ENCODE data around the gene FHDC1.

FHDC1 gene

DNA sequence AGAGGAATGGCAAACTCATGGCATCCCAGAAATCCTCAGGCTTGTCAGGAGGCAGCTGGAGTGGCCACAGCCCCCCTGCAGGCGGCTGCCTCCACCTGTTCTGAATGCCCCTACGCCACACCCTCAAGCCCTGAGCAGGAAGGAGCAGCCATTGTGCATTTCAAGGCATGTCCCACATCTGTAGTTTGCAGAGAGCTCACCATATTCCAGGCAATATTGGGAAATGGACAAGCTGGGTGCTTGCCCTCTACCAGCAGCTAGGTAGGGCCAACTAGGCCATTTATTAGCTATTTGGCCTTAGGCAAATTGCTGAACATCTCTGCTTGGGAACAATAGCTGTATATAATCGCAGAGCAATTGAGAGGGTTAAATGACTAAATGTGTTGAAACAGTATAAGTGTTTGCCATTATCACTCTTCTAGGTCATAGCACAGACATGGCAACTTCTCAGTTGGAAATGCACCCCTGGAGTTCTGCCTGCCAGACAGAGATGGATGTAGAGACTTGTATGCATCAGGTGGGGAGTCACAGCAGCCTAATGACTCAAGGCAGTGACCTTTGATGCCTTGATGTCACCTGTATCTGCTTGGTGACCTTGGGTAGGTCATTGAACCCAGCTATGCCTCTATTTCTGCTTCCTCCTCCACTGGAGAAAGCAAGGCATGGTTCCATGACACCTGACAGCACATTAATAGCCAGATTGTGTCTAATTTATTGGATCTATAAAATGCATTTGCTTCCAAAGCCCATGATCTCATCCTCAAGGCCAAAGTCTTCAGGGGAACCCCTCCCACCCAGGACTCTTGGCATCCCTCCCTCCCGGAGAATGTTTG lies 52.8 kb downstream of the FHDC1 start:
- H3K9me3 ChIP-seq: no peaks in the 10 kb centered on the region
- DNase-seq (ENCODE audit: low spot score in 2 of 2): no peak
- no peak overlapping the region for H3K4me3 ChIP-seq
- H3K36me3 ChIP-seq (replicated peaks): no peaks in the 10 kb centered on the region
- no peaks in the 10 kb centered on the region for H3K4me1 ChIP-seq
- no peaks in the 10 kb centered on the region for H3K27me3 ChIP-seq (ENCODE audit: low read depth)
- in situ Hi-C loops (cut with MboI; ENCODE audit: low sequenced_read_pairs): no loop called here

DNA sequence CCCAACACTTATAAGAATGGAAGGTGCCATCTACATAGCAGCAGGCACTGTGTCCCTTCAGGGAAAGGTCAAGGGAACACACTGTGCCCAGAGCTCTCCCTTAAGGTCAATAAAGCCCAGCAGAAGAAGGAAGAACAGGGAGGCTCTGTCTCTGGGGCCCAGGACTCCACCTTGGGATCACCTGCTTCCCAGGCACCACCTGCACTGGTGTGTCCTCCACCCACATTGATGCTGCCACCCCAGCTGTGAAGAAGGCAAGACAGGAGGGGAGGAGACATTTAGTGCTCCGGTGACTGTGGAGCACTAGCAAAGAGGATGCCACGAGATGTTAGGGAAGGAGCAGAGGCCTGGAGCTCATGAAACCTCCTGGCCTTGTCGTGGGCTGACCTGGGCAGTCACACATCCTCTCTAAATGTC lies 53.4 kb downstream of the FHDC1 start:
- H3K27me3 ChIP-seq (ENCODE audit: low read depth): no peaks in the 10 kb centered on the region
- H3K4me1 ChIP-seq: no peaks in the 10 kb centered on the region
- no peak overlapping the region for H3K4me3 ChIP-seq
- no peaks in the 10 kb centered on the region for H3K9me3 ChIP-seq
- DNase-seq (ENCODE audit: low spot score in 2 of 2): no peak
- in situ Hi-C loops (cut with MboI; ENCODE audit: low sequenced_read_pairs): no loop called here
- no peaks in the 10 kb centered on the region for H3K36me3 ChIP-seq (replicated peaks)

DNA sequence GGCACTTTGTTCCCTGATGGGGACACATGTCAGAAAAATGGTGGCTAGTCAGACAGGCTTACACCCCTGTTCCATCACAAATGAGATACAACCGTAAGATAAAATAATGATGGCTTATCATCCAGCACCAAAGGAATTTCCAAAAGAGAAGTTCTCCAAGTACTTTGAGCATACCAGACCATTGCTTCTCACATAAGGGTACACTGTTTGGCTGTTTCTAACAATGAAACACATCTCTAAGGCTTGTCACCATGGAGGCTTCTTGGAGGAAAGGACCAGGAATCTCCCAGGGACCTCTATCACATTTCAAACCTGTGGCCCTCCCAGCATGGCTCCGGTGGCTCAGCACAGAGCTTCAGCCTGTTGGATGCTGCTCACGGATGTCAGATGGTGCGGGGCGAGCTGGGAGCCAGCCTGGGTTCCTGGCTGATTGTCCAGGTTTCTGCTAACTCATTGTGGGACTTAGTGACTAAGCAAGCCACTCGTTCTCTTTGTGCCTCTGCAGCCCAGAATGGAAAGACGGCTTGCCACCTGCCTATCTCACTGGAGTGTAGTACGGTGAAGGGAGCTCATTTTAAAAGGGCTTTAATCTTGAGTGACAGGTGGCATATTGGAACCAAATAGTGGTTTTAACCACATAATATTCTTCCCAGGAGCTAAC lies 54.5 kb downstream of the FHDC1 start:
- H3K27me3 ChIP-seq (ENCODE audit: low read depth): no peaks in the 10 kb centered on the region
- no peaks in the 10 kb centered on the region for H3K4me1 ChIP-seq
- in situ Hi-C loops (cut with MboI; ENCODE audit: low sequenced_read_pairs): no loop called here
- no peak overlapping the region for H3K4me3 ChIP-seq
- H3K36me3 ChIP-seq (replicated peaks): no peaks in the 10 kb centered on the region
- no peaks in the 10 kb centered on the region for H3K9me3 ChIP-seq
- DNase-seq (ENCODE audit: low spot score in 2 of 2): no peak

DNA sequence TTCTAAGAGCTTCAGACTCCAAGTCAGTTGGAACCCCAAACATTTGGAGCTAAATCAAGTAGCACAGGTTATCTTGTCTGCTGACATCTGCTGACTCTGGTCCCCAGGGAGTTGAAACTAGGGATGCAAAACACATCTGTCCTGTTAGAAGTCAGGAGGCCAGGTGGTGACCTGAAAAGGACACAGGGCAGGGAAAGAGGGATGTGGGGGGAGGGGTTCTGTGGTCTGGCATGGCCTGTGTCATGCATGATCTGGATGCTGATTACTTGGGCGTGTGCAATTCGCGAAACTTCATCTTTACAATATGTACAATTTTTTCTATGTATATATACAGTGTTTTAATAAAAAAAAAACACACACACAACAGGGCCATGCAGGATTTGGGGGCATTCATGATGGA lies 55.3 kb downstream of the FHDC1 start:
- H3K4me1 ChIP-seq: no peaks in the 10 kb centered on the region
- H3K27me3 ChIP-seq (ENCODE audit: low read depth): no peaks in the 10 kb centered on the region
- no peaks in the 10 kb centered on the region for H3K9me3 ChIP-seq
- H3K36me3 ChIP-seq (replicated peaks): no peaks in the 10 kb centered on the region
- in situ Hi-C loops (cut with MboI; ENCODE audit: low sequenced_read_pairs): no loop called here
- H3K4me3 ChIP-seq: no peak overlapping the region
- DNase-seq (ENCODE audit: low spot score in 2 of 2): no peak

DNA sequence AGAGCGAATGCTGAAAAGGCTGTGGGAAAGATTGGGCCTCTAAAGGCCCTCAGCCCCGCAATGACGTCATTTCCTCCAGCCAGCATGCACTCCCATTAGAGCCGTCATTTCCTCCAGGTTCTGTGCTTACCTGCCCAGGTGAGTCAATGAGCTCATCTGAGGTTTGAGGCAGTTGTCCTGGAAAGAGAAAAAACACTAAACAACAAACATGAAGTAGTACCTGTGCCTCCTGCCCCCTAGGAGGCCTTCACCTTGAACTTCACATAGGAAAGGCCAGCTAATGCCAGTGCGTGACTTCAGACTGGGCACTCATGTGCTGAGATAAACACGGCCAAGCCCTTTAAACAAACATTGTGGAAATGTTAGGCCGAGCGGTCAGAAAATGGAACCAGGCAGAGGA lies 55.9 kb downstream of the FHDC1 start:
- Histone ChIP-seq H3K4me1 (no peaks in the 10 kb centered on the region), H3K27me3 (ENCODE audit: low read depth) (no peaks in the 10 kb centered on the region), H3K9me3 (no peaks in the 10 kb centered on the region), H3K36me3 (replicated peaks) (no peaks in the 10 kb centered on the region), H3K4me3 (no peak overlapping the region)
- DNase-seq (ENCODE audit: low spot score in 2 of 2): no peak
- in situ Hi-C loops (cut with MboI; ENCODE audit: low sequenced_read_pairs): no loop called here

DNA sequence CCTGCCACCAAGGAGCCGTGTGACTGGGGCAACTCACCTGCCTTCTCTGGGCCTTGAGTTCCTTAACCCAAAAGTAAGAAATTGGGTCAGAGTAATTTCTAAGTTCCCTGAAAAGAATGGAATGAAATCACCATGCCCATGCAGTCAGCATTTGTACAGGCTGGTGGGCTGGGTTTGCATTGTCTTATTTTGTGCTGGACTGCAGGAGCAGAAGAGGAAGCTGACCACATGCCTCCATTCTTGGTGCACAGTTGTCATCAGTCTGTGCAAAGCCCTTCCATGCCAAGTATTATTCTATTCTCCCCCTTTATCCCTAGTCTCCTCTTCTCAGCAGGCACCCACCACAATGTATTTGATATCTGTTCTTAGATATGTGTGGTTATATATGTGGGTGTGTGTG lies 56.3 kb downstream of the FHDC1 start:
- Histone ChIP-seq H3K4me1 (no peaks in the 10 kb centered on the region), H3K27me3 (ENCODE audit: low read depth) (no peaks in the 10 kb centered on the region), H3K4me3 (no peak overlapping the region), H3K9me3 (no peaks in the 10 kb centered on the region), H3K36me3 (replicated peaks) (no peaks in the 10 kb centered on the region)
- in situ Hi-C loops (cut with MboI; ENCODE audit: low sequenced_read_pairs): no loop called here
- no peak for DNase-seq (ENCODE audit: low spot score in 2 of 2)

DNA sequence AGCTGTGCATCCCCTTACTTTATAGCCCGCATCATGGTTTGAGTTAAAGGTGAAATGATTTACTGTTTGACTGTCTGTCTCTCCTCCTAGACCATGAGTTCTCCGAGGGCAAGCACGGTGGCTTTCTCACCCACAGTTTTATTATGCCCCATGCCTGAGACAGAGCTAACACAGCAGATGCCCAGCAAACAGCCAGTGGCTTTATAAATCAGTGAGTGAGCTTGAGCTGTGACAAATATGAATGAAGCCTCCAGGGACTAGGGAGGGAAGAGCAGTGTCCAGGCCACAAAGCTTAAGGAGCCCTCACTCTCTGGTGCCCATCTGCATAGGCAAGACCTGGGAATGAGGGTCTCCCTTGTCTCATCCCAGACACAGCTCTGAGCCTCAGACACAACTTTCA lies 57.9 kb downstream of the FHDC1 start:
- no peak overlapping the region for H3K4me3 ChIP-seq
- H3K9me3 ChIP-seq: no peaks in the 10 kb centered on the region
- no peaks in the 10 kb centered on the region for H3K4me1 ChIP-seq
- in situ Hi-C loops (cut with MboI; ENCODE audit: low sequenced_read_pairs): no loop called here
- H3K36me3 ChIP-seq (replicated peaks): no peaks in the 10 kb centered on the region
- no peak for DNase-seq (ENCODE audit: low spot score in 2 of 2)
- no peaks in the 10 kb centered on the region for H3K27me3 ChIP-seq (ENCODE audit: low read depth)

DNA sequence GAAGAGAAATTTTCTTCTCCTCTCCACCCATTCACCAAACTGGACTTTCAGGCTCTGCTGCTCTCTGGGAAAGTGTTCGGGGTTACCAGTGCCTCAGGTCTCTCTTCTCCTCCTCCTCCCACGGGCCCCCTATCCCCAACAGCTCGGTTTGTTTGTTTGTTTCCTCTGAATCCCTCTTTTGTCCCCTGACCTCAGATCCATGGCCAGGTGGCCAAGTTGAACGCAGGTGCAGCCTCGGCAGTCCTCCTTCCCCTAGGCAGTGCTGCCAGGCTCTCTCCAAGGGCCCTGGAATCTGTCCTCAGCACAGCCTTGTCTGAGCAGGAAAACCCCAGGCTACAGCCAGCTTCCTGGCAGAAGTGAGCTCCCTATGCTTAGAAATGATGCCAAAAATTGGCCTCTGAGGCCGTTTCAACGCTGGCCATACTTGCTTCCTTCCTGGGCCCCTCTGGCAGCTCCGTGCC lies 60.0 kb downstream of the FHDC1 start:
- H3K4me1 ChIP-seq: no peaks in the 10 kb centered on the region
- no peaks in the 10 kb centered on the region for H3K9me3 ChIP-seq
- H3K4me3 ChIP-seq: no peak overlapping the region
- H3K36me3 ChIP-seq (replicated peaks): no peaks in the 10 kb centered on the region
- in situ Hi-C loops (cut with MboI; ENCODE audit: low sequenced_read_pairs): no loop called here
- no peak for DNase-seq (ENCODE audit: low spot score in 2 of 2)
- no peaks in the 10 kb centered on the region for H3K27me3 ChIP-seq (ENCODE audit: low read depth)

DNA sequence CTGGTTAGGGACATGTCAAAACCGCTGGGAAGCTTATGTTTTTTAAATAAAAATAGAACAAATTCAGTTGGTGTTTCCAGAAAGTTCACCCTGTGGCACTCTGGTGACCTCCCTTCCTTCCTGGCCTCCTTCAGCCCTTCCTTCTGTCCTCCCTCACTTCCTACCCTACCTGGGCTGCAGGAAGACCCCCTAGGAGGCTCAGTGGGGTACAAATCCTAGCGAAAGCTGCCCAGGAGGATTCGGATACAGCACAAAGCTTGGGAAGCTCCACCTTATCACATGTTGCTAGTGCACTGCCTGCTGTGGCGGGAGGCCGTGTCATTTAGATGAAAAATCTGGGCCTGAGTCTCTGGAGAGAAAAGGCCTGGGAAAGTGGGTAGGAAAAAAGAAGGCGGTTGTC lies 60.5 kb downstream of the FHDC1 start:
- Histone ChIP-seq H3K9me3 (no peaks in the 10 kb centered on the region), H3K4me3 (no peak overlapping the region), H3K4me1 (no peaks in the 10 kb centered on the region), H3K36me3 (replicated peaks) (no peaks in the 10 kb centered on the region), H3K27me3 (ENCODE audit: low read depth) (no peaks in the 10 kb centered on the region)
- in situ Hi-C loops (cut with MboI; ENCODE audit: low sequenced_read_pairs): no loop called here
- DNase-seq (ENCODE audit: low spot score in 2 of 2): no peak

DNA sequence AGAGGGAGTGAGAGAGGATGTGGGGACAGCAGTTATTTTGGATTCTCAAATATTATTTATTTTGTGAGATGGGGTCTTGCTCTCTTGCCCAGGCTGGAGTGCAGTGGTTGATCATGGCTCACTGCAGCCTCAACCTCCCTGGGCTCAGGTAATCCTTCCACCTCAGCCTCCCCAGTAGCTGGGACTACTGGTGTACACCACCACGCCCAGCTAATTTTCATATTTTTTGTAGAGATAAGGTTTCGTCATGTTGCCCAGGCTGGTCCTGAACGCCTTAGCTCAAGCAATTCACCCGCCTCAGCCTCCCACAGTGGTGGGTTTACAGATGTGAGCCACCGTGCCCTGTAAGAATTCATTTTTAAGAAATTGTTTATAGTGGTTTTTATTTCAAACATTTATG lies 61.2 kb downstream of the FHDC1 start:
- Histone ChIP-seq H3K4me3 (no peak overlapping the region), H3K27me3 (ENCODE audit: low read depth) (no peaks in the 10 kb centered on the region), H3K36me3 (replicated peaks) (no peaks in the 10 kb centered on the region), H3K4me1 (no peaks in the 10 kb centered on the region), H3K9me3 (no peaks in the 10 kb centered on the region)
- in situ Hi-C loops (cut with MboI; ENCODE audit: low sequenced_read_pairs): no loop called here
- DNase-seq (ENCODE audit: low spot score in 2 of 2): no peak

DNA sequence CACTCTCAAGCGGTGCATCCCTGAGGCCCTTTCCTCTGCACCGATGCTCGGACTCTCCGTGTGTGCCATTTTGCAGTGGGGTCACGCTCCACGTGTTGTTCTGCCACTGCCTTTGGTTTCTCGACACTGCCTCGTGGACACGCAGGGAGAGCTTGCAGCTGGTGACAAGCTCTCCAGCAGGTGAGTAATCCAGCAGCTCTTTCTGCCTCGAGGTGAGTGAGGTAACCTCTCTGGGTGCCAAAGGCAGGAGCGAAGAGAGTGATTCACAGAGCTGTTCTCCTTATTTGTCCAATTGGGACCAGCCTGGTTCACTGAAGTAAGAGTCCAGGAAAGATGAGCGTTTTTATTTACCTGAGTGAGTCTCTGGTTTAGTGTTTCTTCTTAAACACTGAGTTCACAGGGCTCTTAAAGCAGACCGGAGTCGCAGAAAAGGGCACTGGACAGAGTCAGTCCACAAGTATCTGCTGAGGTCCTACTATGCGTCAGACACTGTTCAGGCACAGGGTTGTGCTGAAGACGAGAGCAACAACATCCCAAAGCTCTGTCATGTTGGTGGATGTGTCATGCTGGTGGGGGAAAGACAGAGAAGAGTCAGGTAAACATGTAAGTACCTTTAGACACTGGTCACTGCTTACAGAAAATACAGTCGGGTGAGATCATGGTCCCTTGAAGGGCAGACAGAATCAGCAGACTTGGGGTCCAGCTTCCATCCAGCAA lies 61.8 kb downstream of the FHDC1 start:
- in situ Hi-C loops (cut with MboI; ENCODE audit: low sequenced_read_pairs): no loop called here

DNA sequence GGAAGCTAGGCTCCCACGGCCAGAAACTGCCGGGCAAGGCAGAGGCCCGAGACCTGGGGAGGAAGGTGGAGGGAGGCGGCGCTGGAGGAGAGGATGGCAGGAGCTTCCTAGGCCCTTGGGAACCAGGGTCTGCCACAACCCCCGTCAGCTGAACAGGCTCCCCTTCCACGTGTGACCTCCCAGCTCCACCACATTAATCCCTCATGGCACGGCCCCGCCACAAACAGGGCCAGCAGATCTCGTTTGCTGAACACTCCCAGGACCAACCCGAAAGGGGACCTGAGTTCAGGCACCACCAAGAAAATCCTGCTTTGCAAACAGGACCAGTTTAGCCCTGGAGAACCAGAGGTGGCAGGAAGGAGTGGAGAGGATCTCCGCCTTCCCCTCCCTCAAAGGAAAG lies 62.7 kb downstream of the FHDC1 start:
- Histone ChIP-seq H3K27me3 (ENCODE audit: low read depth) (no peaks in the 10 kb centered on the region), H3K4me1 (no peaks in the 10 kb centered on the region), H3K4me3 (no peak overlapping the region), H3K9me3 (no peaks in the 10 kb centered on the region), H3K36me3 (replicated peaks) (no peaks in the 10 kb centered on the region)
- no peak for DNase-seq (ENCODE audit: low spot score in 2 of 2)
- in situ Hi-C loops (cut with MboI; ENCODE audit: low sequenced_read_pairs): no loop called here

More for the DNA sequence above, 61.8 kb downstream of the FHDC1 start:
- no peak overlapping the region for H3K4me3 ChIP-seq
- no peaks in the 10 kb centered on the region for H3K9me3 ChIP-seq
- no peak for DNase-seq (ENCODE audit: low spot score in 2 of 2)
- no peaks in the 10 kb centered on the region for H3K27me3 ChIP-seq (ENCODE audit: low read depth)
- no peaks in the 10 kb centered on the region for H3K4me1 ChIP-seq
- H3K36me3 ChIP-seq (replicated peaks): no peaks in the 10 kb centered on the region

DNA sequence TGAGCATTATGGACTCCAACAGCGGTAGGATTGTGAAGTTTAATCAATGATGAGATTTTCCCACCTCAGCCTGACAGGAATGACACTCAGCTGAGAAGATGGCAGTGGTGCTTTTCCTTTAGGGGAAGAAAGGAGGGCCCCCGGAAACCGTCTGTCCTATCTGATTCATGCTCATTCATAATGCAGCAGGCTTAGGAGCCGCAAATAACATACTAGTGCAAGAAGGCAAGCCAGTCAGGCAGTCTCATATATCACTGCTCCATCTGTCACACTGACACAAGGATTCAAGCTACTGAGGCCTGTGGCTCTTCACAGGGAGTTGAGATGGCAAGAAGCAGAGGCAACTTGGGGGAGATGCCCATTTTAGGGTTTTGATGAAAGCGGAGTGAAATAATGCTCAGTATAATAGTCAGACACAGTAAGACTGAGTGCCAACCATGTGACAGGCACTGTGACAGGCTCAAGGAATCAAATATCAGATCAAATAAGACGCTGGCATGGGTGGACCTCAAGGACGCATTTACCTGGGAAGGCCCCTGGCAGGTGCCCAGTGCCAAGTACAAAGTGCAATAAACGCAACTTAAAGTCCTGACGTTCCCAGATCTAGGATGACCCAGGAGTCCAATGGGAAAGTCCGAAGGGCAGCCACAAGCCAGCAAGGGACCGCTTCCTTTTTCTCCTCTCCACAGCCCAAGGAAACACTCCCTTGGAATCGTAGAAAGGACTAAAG lies 63.4 kb downstream of the FHDC1 start:
- H3K27me3 ChIP-seq (ENCODE audit: low read depth): no peaks in the 10 kb centered on the region
- DNase-seq (ENCODE audit: low spot score in 2 of 2): no peak
- H3K36me3 ChIP-seq (replicated peaks): no peaks in the 10 kb centered on the region
- no peaks in the 10 kb centered on the region for H3K4me1 ChIP-seq
- in situ Hi-C loops (cut with MboI; ENCODE audit: low sequenced_read_pairs): no loop called here
- H3K9me3 ChIP-seq: no peaks in the 10 kb centered on the region
- H3K4me3 ChIP-seq: no peak overlapping the region

DNA sequence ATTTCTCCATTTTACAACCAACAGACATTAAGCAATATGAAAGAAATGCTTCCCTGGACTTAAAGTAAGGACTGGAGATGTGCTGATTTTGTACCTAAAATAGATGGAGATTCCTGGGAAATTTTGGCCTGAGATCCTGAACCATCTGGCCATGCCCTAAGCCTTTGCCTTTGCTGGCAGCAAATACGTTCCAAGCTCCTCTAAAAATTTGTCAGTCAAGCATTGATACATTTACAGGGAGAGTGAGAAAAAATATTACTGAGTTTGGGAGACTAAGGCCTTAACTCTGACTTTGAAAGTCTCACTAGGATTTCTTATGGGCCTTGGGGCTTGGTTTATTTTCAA lies 63.9 kb downstream of the FHDC1 start:
- Histone ChIP-seq H3K36me3 (replicated peaks) (no peaks in the 10 kb centered on the region), H3K9me3 (no peaks in the 10 kb centered on the region), H3K27me3 (ENCODE audit: low read depth) (no peaks in the 10 kb centered on the region), H3K4me1 (no peaks in the 10 kb centered on the region), H3K4me3 (no peak overlapping the region)
- no peak for DNase-seq (ENCODE audit: low spot score in 2 of 2)
- in situ Hi-C loops (cut with MboI; ENCODE audit: low sequenced_read_pairs): no loop called here
